HG03095 (cell line): Measurements from ENCODE around the gene ACSL5.
A peak's percentile ranks its signal among the peaks of the same experiment; 100 is the strongest.
"Not testable (repeated sequence)": the region's sequence is repeated elsewhere in the genome, so short reads cannot be mapped to it uniquely, and the experiment has no call there.

ENCODE experiments used
- ATAC-seq: cut with Tn5 transposase; IDR thresholded peaks from one replicate; pipeline ENCODE4 v1.9.1; 2021; ENCODE audit warnings: moderate library complexity; ENCODE audit not compliant: unreplicated experiment

The ACSL5 gene

GRCh38 chr10:112349521-112350085, 24.3 kb upstream of the ACSL5 start:
- no peak for ATAC-seq

GRCh38 chr10:112351146-112351545, 22.8 kb upstream of the ACSL5 start:
- no peak for ATAC-seq

- ATAC-seq = no peak
These were observed 21.9 kb upstream of the ACSL5 start for GRCh38 chr10:112352044-112352443.

- ATAC-seq = no peak
These were observed 20.9 kb upstream of the ACSL5 start for GRCh38 chr10:112353046-112353445.

GRCh38 chr10:112356686-112357085, 17.2 kb upstream of the ACSL5 start:
- ATAC-seq = no peak

- ATAC-seq = no peak
These were observed 14.2 kb upstream of the ACSL5 start for GRCh38 chr10:112359606-112360307.

- no peak for ATAC-seq
These were observed 13.3 kb upstream of the ACSL5 start for GRCh38 chr10:112360308-112361270.

GRCh38 chr10:112361951-112362751, 11.8 kb upstream of the ACSL5 start:
- ATAC-seq = no peak

- ATAC-seq = no peak
These were observed 11.1 kb upstream of the ACSL5 start for GRCh38 chr10:112362833-112363232.

GRCh38 chr10:112363696-112364688, 9.9 kb upstream of the ACSL5 start:
- ATAC-seq = no peak

GRCh38 chr10:112365014-112365432, 8.9 kb upstream of the ACSL5 start:
- no peak for ATAC-seq

- ATAC-seq = no peak
These were observed 8.5 kb upstream of the ACSL5 start for GRCh38 chr10:112365451-112365850.

- no peak for ATAC-seq
These were observed 6.9 kb upstream of the ACSL5 start for GRCh38 chr10:112366992-112367391.

- ATAC-seq = no peak
These were observed 6.4 kb upstream of the ACSL5 start for GRCh38 chr10:112367516-112367915.

- peak; percentile 84 for ATAC-seq
These were observed 4.2 kb upstream of the ACSL5 start for GRCh38 chr10:112369495-112370423.

- ATAC-seq = no peak
These were observed 3.5 kb upstream of the ACSL5 start for GRCh38 chr10:112370424-112370819.

GRCh38 chr10:112371326-112371725, 2.6 kb upstream of the ACSL5 start:
- ATAC-seq = not testable (repeated sequence)

- ATAC-seq = not testable (repeated sequence)
These were observed 1.6 kb upstream of the ACSL5 start for GRCh38 chr10:112372182-112372810.
